ENCODE measurements around the gene PLEKHG4.

Gene PLEKHG4

DNA sequence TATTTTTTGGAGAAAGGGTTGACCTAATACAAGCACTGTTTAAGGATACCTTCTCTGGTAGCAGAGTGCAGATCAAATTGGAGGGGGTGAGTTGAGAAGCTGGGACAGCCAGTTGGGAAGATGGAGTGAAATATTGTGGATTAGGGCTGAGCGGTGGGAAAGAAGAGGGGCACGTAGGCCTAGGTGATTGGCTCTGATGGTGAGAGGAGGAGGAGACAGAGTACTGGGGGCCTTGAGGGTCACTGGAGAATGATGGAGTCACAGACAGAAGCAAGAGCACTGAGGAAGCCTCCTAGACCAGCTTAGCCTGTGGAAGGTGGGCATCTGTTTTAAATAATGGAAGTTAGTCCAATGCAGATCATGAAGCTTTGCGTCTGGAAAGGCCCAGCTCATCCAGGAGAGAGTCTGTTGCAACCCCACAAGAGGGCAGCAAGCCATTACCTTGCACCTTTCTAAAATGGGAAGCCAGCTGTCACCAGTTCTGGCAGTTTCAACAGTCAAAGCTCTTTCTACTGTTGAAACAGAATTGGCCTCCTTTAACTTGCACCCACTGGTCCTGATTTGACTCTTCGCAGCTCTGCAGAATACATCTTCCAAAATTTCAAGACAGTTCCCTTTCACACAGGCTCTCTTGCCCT lies 18.8 kb upstream of the PLEKHG4 start:
- no peak for DNase-seq (ENCODE audit: low read depth)

DNA sequence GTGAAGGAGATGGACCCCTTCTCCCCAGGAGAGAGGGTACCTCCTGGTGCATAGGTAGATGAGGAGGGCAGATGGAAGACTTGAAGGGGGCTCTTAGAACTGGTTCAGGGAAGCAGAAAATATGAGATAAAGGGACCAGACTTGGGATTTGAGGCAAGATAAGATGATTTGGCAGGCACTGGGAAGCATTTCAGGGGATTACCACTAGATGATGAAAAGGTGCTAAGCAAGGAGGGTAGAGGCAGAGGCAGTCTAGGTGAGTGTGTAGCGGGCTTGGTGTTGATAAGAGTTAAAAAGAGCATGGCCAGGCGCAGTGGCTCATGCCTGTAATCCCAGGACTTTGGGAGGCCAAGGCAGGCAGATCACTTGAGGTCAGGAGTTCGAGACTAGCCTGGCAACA lies 16.1 kb upstream of the PLEKHG4 start:
- DNase-seq (ENCODE audit: low read depth) = no peak

DNA sequence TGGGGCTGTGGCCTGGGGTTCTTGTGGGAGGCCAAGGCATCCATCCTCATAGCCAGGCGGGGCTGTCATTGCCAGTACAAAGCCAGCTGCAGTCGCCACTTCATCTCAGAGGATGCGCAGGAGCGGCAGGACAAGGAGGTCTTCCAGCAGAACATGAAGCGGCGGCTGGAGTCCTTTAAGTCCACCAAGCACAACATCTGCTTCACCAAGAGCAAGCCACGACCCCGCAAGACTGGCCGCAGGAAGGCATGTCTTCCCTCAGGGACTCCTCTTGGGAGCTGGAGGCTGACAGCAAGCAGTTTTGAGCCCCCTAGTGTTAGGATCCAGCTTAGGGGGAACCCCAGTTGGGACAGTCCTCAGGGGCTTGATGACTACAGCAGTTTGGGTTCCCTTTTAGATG lies 15.1 kb upstream of the PLEKHG4 start:
- DNase-seq (ENCODE audit: low read depth) = no peak

DNA sequence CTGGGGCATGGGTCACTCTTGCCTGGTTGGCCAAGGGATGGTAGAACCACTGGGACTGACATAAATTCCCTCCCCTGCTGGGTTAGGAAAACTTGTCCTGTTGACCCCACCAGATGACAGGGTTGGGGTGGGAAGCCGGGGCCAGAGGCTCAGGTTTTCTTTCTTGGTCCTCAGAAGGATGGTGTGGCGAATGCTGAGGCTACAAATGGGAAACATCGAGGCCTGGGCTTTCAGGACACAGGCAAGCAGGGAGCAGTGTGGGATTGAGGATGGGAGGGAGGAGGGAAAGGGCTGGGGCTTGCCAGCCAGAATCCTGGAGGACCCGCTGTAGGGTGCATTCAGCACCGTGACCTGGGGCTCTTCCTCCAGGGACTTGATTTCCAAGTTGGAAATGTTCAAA lies 14.5 kb upstream of the PLEKHG4 start:
- no peak for DNase-seq (ENCODE audit: low read depth)

DNA sequence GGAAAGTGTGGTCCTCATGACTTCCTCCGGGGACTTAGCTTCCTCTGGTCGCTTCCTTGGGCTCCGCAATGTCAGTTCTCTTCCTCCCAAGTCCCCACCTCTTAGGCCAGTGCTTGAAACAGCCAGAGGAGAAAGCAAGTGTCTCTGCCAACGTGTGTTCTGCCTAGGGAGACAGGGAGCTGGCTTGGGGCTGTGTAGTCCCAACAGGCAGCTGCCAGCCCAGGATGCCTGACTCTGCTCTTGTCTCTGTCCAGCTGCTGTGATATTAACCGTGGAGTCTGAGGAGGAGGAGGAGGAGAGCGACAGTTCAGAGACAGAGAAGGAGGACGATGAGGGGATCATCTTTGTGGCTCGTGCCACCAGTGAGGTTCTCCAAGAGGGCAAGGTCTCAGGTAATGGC lies 13.5 kb upstream of the PLEKHG4 start:
- no peak for DNase-seq (ENCODE audit: low read depth)

DNA sequence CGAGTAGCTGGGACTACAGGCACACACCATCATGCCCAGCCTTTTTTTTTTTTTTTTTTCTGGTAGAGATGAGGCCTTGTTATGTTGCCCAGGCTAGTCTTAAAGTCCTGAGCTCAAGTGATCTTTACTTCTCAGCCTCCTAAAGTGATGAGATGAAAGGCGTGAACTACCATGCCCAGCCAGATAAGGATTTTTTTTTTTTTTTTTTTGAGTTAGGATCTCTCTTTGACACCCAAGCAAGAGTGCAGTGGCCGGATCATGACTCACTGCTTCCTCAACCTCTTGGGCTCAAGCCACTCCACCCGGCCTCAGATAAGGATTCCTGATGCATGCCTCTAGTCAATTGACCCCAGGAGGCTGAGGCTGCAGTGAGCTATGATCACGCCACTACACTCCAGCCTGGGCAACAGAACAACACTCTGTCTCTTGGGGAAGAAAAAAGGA lies 11.2 kb upstream of the PLEKHG4 start:
- DNase-seq (ENCODE audit: low read depth) = no peak

DNA sequence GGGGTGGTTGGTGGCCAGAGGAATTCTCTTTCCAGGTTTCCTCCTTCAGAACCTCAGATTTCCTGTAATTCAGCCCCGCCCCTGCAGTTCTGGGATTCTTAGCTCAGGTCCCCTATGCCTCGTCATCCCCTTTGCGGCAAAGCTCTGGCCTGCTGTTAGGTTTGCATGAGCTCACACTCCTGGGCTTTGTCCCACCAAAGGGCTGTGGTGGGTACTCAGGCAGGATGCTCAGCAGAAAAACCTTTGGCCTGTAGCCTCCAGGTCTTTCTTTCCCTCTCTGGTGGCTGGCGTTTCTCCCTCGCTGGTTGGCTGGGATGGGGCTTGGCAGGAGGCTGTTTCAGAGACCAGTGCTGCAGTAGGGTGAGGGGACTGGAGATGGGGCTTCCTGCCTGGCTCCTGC lies 9.6 kb upstream of the PLEKHG4 start:
- DNase-seq (ENCODE audit: low read depth) = no peak

DNA sequence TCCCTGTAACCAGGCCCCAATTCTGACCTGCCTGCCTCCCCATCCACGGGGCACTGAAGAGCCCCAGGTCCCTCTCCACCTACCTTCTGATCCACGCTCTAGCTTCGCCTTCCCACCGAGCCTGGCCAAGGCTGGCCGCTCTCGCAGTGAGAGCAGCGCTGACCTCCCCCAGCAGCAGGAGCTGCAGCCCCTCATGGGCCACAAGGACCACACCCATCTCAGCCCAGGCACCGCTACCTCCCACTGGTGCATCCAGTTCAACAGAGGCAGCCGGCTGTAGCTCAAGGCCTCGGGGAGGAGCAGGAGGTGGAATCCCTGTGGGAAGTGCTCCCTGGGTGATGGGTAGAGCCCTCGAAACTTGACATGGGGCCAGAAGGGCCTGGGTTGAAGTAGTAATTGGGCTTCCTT lies 8.4 kb upstream of the PLEKHG4 start:
- DNase-seq (ENCODE audit: low read depth) = no peak

DNA sequence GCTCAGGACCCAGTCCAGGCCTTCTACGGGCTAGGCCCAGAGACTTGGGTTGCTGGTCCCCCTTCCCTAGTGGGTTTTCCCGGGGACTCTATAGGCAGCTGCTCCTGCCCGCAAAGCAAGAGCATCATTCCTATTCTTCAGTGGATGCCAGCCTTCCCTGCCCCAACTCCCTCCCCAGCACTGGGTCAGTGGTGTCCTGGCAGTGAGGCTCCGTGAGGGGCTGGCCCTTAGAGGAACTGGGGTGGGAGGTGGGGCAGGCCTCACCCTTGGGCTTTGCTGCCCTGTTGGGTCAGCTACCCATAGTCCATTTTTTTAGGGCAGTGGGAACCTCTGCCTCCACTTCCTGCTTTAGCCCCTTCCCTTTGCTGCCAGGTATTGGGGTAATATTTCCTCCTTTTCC lies 7.9 kb upstream of the PLEKHG4 start:
- DNase-seq (ENCODE audit: low read depth) = no peak

DNA sequence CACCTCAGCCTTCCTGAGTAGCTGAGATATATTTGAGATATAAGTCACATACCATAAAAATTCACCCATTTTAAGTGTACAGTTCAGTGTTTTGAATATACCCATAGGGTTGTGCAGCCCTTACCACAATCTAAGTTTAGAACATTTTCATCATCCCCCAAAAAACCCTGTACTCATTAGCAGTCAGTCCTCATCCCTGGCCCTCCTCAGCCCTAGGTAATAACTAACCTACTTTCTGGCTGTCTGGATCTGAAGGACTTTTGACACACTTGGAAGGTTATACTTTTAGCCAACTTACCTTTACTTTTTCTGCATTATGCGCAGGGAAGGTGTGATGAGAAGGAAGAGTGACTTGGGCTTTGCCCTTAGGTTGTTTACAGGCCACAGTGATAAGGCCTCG lies 4.0 kb upstream of the PLEKHG4 start:
- DNase-seq (ENCODE audit: low read depth) = no peak

DNA sequence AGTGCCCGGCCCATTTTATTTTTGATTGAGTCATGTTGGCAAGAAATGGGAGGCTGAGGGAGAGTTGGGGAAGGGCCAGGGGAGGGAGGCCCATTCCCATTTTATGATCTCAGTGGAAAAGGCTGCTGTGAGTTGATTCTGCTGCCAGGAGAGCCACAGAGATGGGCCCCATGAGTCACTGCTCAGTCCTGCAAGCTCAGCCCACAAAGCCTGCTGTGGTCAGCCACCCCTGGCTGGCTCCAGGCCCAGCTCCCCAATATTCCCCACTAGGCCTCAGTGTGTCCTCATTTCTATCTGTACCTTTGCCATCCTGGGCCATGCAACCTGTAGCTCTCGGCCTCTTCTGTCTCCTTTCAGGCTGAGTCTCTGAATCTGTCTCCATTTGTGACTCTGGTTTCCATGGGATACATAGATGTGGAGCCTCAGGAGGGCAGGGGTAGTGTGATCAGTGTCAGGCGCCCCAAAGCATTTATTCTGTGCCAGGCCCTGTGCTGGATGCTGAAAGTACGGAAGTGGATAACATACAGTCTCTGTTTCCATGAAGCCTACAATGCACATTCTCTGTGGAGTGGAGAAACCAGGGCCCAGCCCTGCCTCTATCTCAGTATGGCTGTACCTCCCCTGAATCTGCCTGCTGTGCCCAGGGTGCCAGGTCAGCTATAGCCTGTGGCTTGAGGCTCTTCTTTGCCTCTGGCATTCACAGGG lies 1.9 kb upstream of the PLEKHG4 start:
- DNase-seq (ENCODE audit: low read depth) = no peak

DNA sequence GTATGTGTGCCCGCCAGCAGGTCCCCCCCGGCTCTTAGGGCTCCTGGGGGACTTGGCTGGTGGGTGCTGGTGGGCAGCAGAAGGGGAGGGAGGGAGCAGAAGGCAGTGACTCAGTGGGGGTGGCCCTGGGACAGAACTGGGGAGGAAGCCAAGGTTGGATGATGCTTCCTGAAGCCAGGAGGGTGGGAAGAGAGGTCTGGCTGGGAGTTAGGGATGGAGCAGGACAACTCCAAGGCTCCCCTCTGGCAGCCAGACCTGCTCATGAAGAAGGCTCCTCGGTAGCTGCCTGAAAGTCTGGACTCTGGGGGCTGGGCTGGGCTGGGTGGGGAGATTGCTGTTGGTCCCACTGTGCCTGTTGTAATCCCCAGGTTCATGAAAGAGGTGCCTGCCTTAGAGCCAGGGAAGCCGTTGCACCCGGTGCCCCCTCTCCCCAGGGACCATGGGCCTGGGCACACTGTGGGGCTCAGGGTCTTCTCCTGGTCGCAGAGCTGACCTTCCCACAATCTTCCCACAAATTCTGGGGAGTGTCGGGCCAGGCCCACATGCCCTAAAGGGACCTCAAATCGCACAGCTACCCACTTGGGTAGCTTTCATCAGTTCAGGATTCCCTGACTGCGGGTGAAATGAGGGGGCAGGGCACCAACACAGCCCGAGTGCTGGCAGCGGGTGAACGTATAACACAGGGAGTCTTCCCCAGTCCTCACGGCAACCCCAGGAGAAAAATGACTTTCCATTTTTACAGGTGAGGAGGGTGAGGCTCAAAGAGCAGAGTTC lies 1.1 kb upstream of the PLEKHG4 start:
- DNase-seq (ENCODE audit: low read depth) = no peak

DNA sequence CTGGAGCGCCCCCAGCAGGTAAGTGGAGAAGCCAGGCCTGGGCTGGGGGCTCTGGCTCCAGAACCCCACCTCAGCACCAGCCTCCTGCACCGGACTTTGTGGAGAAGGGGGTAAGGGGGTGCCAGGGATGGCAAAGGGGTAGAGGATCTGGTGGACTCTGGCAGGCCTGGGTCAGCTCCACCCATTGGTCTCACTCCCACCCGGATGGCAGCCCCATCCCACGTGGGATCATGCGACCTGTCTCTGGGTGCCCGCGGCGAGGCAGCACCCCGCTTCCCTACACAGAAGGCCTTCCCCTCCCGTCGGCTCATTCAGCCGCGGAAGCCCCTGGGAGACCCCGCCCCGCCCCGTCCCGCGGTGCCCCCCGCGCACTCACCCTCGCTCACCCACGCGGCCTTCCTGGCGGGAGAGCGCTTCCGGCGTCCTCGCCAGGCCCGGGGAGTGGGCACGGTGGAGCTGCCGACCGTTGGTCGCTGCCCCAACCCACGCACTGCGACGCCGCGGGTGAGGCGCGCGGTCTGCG lies 498 bp upstream of the PLEKHG4 start:
- DNase-seq (ENCODE audit: low read depth) = no peak

DNA sequence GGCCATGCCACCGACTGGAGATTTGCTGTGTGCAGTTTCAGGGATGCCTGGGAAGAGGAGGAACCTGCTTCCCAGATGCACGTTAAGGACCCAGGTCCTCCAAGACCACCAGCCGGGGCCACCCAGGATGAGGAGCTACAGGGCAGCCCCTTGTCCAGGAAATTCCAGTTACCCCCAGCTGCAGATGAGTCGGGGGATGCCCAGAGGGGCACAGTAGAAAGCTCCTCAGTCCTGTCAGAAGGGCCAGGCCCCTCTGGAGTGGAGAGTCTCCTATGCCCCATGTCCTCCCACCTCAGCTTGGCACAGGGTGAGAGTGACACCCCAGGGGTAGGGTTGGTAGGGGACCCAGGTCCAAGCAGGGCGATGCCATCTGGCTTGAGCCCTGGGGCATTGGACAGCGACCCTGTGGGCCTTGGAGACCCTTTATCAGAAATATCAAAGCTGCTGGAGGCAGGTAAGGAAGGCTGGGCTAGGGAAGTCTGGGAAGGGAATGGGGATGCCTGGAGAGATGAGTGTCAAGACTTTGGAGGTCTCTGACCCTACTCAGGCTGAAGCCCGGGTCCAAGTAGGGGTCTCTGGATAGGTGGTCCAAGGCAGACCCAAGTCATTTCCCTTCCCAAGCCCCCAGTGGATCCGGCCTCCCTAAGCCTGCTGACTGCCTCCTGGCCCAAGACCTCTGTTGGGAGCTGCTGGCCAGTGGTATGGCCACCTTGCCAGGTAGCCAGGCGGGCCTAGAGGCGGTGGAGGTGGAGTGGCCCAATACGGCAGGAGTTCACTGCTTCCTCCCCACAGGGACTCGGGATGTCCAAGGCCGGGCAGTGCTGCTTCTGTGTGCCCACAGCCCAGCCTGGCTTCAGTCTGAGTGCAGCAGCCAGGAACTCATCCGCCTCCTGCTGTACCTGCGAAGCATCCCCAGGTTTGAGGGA lies 1.0 kb downstream of the PLEKHG4 start:
- no peak for DNase-seq (ENCODE audit: low read depth)

DNA sequence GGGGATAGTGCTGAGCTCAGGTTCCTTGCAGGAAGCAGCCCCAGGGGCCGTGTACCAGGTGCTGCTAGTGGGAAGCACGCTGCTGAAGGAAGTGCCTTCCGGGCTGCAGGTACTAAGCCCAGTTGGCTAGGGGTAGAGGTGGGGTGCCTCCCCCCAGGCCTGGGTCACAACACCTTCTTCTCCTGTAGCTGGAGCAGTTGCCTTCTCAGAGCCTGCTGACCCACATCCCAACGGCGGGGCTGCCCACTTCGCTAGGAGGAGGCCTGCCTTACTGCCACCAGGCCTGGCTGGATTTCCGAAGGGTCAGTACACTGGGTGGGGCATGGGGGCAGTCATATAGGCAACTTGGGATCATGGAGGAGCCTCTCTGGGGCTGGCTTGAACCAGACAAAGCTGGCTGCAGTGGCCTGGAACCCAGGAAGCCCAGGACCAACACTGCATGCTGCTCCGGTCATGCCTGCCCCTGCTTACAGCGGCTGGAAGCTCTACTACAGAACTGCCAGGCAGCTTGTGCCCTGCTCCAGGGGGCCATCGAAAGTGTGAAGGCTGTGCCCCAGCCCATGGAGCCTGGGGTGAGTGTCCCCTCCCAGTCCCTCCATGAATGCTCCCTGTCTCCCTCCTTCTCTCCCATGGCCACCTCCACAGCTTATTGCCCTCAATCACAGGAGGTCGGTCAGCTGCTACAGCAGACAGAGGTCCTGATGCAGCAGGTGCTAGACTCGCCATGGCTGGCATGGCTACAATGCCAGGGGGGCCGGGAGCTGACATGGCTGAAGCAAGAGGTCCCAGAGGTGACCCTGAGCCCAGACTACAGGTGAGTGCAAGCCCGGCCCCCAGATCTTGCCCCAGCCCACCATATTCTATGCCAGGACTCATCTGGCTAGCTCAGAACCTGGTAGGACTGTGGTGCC lies 2.5 kb downstream of the PLEKHG4 start:
- DNase-seq (ENCODE audit: low read depth) = no peak

DNA sequence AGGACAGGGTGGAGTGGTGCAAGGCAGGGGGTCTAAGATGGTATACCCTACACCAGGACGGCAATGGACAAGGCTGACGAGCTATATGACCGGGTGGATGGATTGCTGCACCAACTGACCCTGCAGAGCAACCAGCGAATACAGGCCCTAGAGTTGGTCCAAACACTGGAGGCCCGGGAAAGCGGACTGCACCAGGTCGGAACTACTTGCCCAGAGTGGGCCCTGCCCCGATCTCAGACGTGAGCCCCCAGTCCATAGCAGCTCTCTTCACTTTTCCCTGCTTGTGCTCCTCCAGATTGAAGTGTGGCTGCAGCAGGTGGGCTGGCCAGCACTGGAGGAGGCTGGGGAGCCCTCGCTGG lies 3.1 kb downstream of the PLEKHG4 start:
- no peak for DNase-seq (ENCODE audit: low read depth)

DNA sequence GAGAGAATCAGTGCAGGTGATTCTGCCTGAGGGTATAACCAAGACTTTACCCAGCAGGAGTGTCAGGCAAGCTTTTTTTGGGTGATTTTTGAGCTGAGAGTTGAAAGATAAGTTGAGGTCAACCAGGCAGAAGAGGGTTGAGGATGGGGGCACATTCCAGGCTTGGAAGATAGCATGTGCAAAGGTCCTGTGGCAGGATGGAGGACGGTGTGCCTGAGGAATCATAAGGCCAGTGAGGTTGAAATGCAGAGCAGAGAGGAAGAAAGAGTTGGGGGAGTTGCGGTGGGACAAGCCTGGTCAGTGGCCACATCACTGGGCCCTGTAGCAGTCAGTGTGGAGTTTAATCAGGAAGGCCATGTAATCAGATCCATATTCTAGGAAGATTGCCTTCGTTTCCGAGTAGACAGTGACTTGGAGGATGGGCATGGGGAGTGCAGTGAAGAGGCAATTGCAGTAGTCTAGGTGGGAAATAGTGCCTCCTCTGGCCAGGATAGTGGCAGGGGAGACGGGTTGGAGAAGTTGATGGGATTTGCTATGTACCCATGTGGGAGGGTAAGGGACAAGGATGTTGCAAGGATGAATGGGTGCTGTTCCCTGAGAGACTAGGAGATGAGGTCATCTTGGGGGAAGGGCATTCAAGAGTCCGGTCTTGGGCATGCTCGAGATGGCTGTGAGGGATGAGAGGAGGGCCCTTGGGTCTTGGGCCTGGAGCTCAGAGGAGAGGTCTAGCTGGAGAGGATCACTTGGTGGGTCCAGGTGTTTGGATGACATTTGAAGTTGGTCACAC lies 3.9 kb downstream of the PLEKHG4 start:
- no peak for DNase-seq (ENCODE audit: low read depth)

DNA sequence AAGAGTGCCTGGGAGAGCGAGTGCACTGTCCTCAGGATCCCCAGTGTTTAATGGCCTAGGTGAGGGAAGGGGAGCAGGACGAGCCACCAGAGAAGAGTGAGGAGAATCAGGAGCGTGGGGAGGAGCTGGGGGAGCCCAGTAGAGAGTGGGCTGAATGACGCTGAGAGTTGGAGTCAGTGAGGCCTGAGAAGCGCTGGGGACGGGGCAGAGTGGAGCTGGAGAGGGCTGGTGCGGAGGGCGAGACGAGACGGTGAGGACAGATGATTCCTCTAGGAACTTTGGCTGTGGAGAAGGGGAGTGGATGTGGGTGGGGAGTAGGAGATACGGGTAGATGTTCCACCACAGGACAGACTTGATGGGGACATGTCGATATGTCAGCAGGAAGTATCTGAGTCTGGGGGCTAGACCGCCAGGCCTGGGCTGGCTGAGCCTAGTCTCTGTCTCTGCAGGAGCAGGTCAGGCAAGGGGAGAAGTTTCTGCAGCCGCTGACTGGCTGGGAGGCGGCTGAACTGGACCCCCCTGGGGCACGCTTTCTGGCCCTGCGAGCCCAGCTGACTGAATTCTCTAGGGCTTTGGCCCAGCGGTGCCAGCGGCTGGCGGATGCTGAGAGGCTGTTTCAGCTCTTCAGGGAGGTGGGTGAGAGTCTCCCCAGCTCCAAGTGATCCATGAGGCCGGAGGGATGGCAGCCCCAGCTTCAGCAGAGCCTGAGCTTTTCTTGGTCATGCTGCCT lies 4.7 kb downstream of the PLEKHG4 start:
- no peak for DNase-seq (ENCODE audit: low read depth)
